Breast epithelium (tissue), 3 donors: ENCODE data around the gene EML1.

Source experiments
- POLR2A ChIP-seq: fragments of 450-650 bp; IDR thresholded peaks from one replicate; pipeline ENCODE4 v1.6.1; 2016; ENCODE audit warnings: antibody characterized with exemption, mild to moderate bottlenecking, moderate library complexity
- POLR2AphosphoS5 ChIP-seq, 3 donors: sonication (generic); formaldehyde crosslinking; IDR thresholded peaks; one replicate each; pipeline ENCODE4 v1.6.1; 2017; ENCODE audit warnings: antibody characterized with exemption in 3 of 3
- TF ChIP-seq, protein P1 (sequence below), 3 donors: fragments of 450-650 bp; IDR thresholded peaks; one replicate each; pipeline ENCODE4 v1.5.1; 2016 to 2017; ENCODE audit warnings: antibody characterized with exemption in 3 of 3, mild to moderate bottlenecking in 3 of 3, moderate library complexity in 3 of 3

DNA sequence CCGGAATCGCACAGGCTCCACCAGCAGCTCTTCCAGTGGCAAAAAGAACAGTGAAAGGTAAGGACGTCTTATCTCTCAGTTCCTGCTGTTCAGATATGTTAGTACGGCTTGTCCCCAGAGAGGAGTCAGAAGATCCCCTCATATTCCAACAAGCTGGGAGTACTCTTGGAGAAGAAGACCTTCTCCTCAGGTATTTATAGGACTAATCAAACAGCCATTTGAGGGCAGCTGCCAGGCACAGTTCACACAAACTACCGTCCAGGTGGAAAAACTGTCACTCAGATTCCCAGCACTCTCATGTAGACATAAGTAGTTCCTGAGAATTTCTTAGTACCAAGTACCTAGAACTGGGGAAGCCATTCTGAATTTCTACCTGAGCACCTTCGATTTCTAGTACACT lies 85.3 kb downstream of the EML1 start:
- TF ChIP-seq, protein P1, sequence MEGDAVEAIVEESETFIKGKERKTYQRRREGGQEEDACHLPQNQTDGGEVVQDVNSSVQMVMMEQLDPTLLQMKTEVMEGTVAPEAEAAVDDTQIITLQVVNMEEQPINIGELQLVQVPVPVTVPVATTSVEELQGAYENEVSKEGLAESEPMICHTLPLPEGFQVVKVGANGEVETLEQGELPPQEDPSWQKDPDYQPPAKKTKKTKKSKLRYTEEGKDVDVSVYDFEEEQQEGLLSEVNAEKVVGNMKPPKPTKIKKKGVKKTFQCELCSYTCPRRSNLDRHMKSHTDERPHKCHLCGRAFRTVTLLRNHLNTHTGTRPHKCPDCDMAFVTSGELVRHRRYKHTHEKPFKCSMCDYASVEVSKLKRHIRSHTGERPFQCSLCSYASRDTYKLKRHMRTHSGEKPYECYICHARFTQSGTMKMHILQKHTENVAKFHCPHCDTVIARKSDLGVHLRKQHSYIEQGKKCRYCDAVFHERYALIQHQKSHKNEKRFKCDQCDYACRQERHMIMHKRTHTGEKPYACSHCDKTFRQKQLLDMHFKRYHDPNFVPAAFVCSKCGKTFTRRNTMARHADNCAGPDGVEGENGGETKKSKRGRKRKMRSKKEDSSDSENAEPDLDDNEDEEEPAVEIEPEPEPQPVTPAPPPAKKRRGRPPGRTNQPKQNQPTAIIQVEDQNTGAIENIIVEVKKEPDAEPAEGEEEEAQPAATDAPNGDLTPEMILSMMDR (IDR thresholded peaks at IDR 0.05): no peak
- TF ChIP-seq POLR2A (no peak), POLR2AphosphoS5 (IDR thresholded peaks at IDR 0.05) (no peak)
